HG03108 (cell line): Measurements from ENCODE around the gene TSGA10IP.
A peak's percentile ranks its signal among the peaks of the same experiment; 100 is the strongest.

ENCODE experiments used
- ATAC-seq: cut with Tn5 transposase; IDR thresholded peaks from one replicate; pipeline ENCODE4 v1.9.1; 2021; ENCODE audit warnings: moderate library complexity; ENCODE audit not compliant: unreplicated experiment

TSGA10IP gene

GRCh38 chr11:65973439-65974110, 28.3 kb downstream of the TSGA10IP start:
- ATAC-seq: no peak

GRCh38 chr11:65975771-65976170, 30.5 kb downstream of the TSGA10IP start:
- ATAC-seq: no peak

- no peak for ATAC-seq
Observed at GRCh38 chr11:65976216-65977176, 31.2 kb downstream of the TSGA10IP start.

- ATAC-seq: no peak
Observed at GRCh38 chr11:65977621-65978390, 32.5 kb downstream of the TSGA10IP start.

GRCh38 chr11:65978391-65979238, 33.3 kb downstream of the TSGA10IP start:
- no peak for ATAC-seq

- ATAC-seq: no peak
Observed at GRCh38 chr11:65979261-65979759, 34.0 kb downstream of the TSGA10IP start.

- ATAC-seq: no peak
Observed at GRCh38 chr11:65981101-65981740, 35.9 kb downstream of the TSGA10IP start.

- ATAC-seq: no peak
Observed at GRCh38 chr11:65981972-65982823, 36.9 kb downstream of the TSGA10IP start.

GRCh38 chr11:65982824-65983588, 37.7 kb downstream of the TSGA10IP start:
- ATAC-seq: no peak

GRCh38 chr11:65983589-65983987, 38.3 kb downstream of the TSGA10IP start:
- no peak for ATAC-seq

GRCh38 chr11:65987336-65987735, 42.1 kb downstream of the TSGA10IP start:
- no peak for ATAC-seq

GRCh38 chr11:65988791-65989592, 43.7 kb downstream of the TSGA10IP start:
- ATAC-seq: peak; percentile 94

- ATAC-seq: no peak
Observed at GRCh38 chr11:65992056-65992455, 46.8 kb downstream of the TSGA10IP start.

- no peak for ATAC-seq
Observed at GRCh38 chr11:65997286-65997685, 52.0 kb downstream of the TSGA10IP start.

- ATAC-seq: peak; percentile 80
Observed at GRCh38 chr11:66001942-66002647, 56.8 kb downstream of the TSGA10IP start, which contains the start of the genes BANF1 and EIF1AD. BANF1 (plus strand) TSS chr11:66002503; CDS start chr11:66003251, 748 bp downstream. EIF1AD (minus strand) TSS chr11:66002157; CDS start chr11:66000389, 1,768 bp downstream.

- peak; percentile 31 for ATAC-seq
Observed at GRCh38 chr11:66002648-66003225, 57.5 kb downstream of the TSGA10IP start.
